CD4-positive, alpha-beta memory T cell (primary cell): ENCODE measurements around the gene ISYNA1. TPM values are rescaled to one million over a fixed set of nuclear protein-coding genes. Genes with fewer than 3 reads are reported as not detected.

ENCODE experiments used
- CTCF ChIA-PET: fragments of 350-600 bp; sonication (Branson Sonifier 250); formaldehyde crosslinking; loops from one replicate; lab custom pipeline; 2021; ENCODE audit warnings: inconsistent platforms; ENCODE audit not compliant: partially characterized antibody; lab: Charles Lee
- POLR2A ChIA-PET: fragments of 350-600 bp; sonication (Branson Sonifier 250); formaldehyde crosslinking; loops from one replicate; lab custom pipeline; 2021; ENCODE audit not compliant: partially characterized antibody; lab: Charles Lee
- DNase-seq, 5 donors: peaks; one replicate each; pipeline versions ENCODE4 v3.0.0 to v3.0.0-alpha.2; 2020 to 2022; ENCODE audit warnings: mixed read lengths in 1 of 5
- H3K27ac ChIP-seq: one replicate; pipeline ENCODE4 v1.7.0; 2013; ENCODE audit warnings: low read depth, low read length
- H3K27me3 ChIP-seq: 2 replicates; pipeline ENCODE4 v1.7.0; 2013; ENCODE audit warnings: mild to moderate bottlenecking, low read length, moderate library complexity; ENCODE audit not compliant: insufficient read depth
- H3K36me3 ChIP-seq: 2 replicates; pipeline ENCODE4 v1.7.0; 2013; ENCODE audit warnings: mild to moderate bottlenecking, low read length, moderate library complexity; ENCODE audit not compliant: insufficient read depth
- H3K4me1 ChIP-seq: 2 replicates; pipeline ENCODE4 v1.7.0; 2013; ENCODE audit warnings: mild to moderate bottlenecking, low read length, moderate library complexity; ENCODE audit not compliant: insufficient read depth
- H3K4me3 ChIP-seq, 2 donors: one replicate each; pipeline ENCODE4 v1.7.0; 2013; ENCODE audit warnings: low read length in 2 of 2, mild to moderate bottlenecking in 1 of 2
- H3K9me3 ChIP-seq, 2 donors: one replicate each; pipeline ENCODE4 v1.7.0; 2013; ENCODE audit warnings: low read length in 2 of 2, control low read depth in 1 of 2; ENCODE audit not compliant: control insufficient read depth in 1 of 2
- H3K27ac Mint-ChIP-seq, 7 donors: one replicate each; pipeline ENCODE4 v1.8.0; 2020 to 2021; ENCODE audit warnings: mixed read lengths in 7 of 7, mild to moderate bottlenecking in 6 of 7, inconsistent platforms in 3 of 7, moderate library complexity in 3 of 7
- H3K27me3 Mint-ChIP-seq, 2 donors: one replicate each; pipeline ENCODE4 v1.8.0; 2020 to 2021; ENCODE audit warnings: mixed read lengths in 2 of 2
- H3K36me3 Mint-ChIP-seq, 2 donors: one replicate each; pipeline ENCODE4 v1.8.0; 2020 to 2021; ENCODE audit warnings: mixed read lengths in 2 of 2, inconsistent platforms in 1 of 2, mild to moderate bottlenecking in 1 of 2
- H3K4me1 Mint-ChIP-seq, 4 donors: one replicate each; pipeline ENCODE4 v1.8.0; 2020 to 2021; ENCODE audit warnings: mixed read lengths in 4 of 4, mild to moderate bottlenecking in 1 of 4
- H3K4me3 Mint-ChIP-seq, 8 donors: one replicate each; pipeline ENCODE4 v1.8.0; 2020 to 2021; ENCODE audit warnings: mixed read lengths in 8 of 8, mild to moderate bottlenecking in 7 of 8, moderate library complexity in 6 of 8, inconsistent platforms in 3 of 8
- H3K9me3 Mint-ChIP-seq, 8 donors: one replicate each; pipeline ENCODE4 v1.8.0; 2020 to 2021; ENCODE audit warnings: mixed read lengths in 8 of 8, mild to moderate bottlenecking in 5 of 8, inconsistent platforms in 3 of 8, moderate library complexity in 1 of 8
- intact Hi-C: fragments of 100-400 bp; cut with micrococcal nuclease; formaldehyde crosslinking; loops from one replicate; pipeline ENCODE4 v1.15.1; 2023
- polyA plus RNA-seq, 2 donors: library from polyadenylated mRNA; unstranded; fragments of 300-500 nt; fragmentation: Illumina TruSeq; gene quantifications; one replicate each; pipeline ENCODE4 v1.2.3, GENCODE V29; 2021
- total RNA-seq, 2 experiments: library from RNA; stranded (reverse); gene quantifications; one replicate each; pipeline ENCODE4 v1.2.3, GENCODE V29; 2021

The ISYNA1 gene
- total RNA-seq (10 to 100 TPM; 37.1 to 43.2 TPM), polyA plus RNA-seq (10 to 100 TPM; 27.5 to 36.3 TPM)

DNA sequence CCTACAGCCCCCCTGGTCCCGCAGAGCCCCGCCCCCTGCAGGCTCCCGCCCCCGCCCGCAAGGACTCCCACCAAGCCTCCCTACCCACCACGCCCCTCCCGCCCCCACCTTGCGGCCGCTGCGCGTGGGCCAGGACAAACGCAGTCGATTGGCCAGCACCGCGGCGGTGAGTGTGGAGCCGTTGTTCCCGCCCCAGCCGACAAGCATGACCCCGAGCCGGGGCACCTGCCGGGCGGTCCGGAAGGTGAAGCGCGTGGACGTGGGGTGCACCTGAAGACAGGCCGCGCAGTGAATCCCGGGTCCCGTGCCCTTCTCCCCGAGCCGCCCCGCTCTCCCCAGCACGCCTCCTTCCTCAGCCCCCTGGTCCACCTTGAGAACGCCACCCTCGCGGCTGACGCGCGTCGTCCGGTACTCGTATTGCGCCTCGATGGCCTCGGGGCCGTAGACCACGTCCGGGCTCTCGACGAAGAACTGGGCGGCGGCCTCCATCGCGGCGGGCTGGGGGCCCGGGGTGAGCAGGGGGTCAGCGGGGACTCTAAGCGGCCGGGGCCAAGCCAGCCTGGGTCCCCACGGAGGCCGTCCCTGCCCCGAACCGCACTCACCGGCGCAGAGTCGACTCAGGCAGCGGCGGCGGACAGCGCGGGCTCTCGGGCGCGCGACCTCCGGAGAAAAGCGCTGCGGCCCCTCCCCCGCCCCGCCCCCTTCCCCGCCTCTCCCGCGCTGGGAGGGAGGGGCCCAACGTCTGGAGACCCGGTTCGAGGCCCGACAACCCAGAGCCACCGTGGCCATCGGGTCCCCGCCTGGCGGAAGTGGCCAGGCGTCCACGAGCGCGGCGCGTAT is at the start of gene ISYNA1:
Gene ISYNA1, minus strand, starts transcription at position 643 of the 840 bp plus-strand sequence. Its CDS starts 154 bp downstream, at position 489.
- Histone ChIP-seq H3K9me3 (no peaks in the 10 kb centered on the region), H3K27ac (peak within 1 kb of the TSS; percentile 45), H3K27me3 (no peaks in the 10 kb centered on the region), H3K36me3 (no peaks in the 10 kb centered on the region), H3K4me1 (peaks cover 26% of the 10 kb centered on the region), H3K4me3 (peak within 1 kb of the TSS in 1 of 2 donors; percentile 55)
- Mint-ChIP-seq H3K4me3 (peak within 1 kb of the TSS; percentile 74 to 87 (median 83)), H3K36me3 (peaks cover 4 to 8% of the 10 kb centered on the region in 2 donors), H3K27me3 (no peaks in the 10 kb centered on the region), H3K27ac (peak within 1 kb of the TSS; percentile 50 to 92 (median 78)), H3K9me3 (peaks cover 0 to 4% (median 2%) of the 10 kb centered on the region in 8 donors), H3K4me1 (peaks cover 16 to 59% (median 30%) of the 10 kb centered on the region in 4 donors)
- POLR2A ChIA-PET, result interaction anchor here (1.0 to 14.5 kb wide), 6 partner anchors 9 to 156 kb away, joined by 3 to 238 read pairs (median 6); partner anchors contain the start of genes ELL, JUND and SSBP4
- CTCF ChIA-PET, result interaction anchor here (0.9 kb wide), 1 partner anchor 13 kb away, joined by 3 read pairs; no protein-coding TSS in a partner anchor
- DNase-seq, result peak in 2 of 5 donors; percentile 40 to 72
- intact Hi-C loops, result loop anchor here (1.0 kb wide), 1 partner anchor 8 kb away; no protein-coding TSS in a partner anchor

DNA sequence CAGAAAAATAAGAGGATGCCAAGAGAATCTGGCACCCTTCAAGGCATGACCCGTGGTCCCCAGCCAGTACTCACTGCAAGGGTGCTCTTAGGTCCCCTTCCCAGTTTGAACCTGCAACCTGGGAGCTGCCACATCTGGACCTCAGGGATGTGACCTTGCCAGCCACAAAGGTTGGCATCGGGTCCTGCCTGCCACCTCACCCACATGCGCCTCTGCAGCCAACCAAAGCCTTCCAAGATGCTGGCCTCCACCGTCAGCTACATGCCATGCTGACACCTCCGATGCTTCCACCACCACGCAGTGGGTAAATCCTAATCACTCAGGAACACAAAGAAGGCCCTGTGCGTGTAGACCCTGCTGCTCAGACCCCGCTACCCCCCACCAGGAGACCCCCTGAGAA is 48.8 kb upstream of the ISYNA1 start:
- Mint-ChIP-seq H3K36me3 (peaks cover 0 to 4% of the 10 kb centered on the region in 2 donors), H3K4me1 (peaks cover 26 to 90% (median 66%) of the 10 kb centered on the region in 4 donors), H3K27me3 (no peaks in the 10 kb centered on the region), H3K27ac (peak overlapping the region; percentile 31 to 92 (median 89)), H3K9me3 (no peaks in the 10 kb centered on the region), H3K4me3 (peak overlapping the region in 7 of 8 donors; percentile 25 to 83 (median 76))
- Histone ChIP-seq H3K27me3 (no peaks in the 10 kb centered on the region), H3K27ac (peak overlapping the region; percentile 42), H3K4me3 (no peak overlapping the region), H3K4me1 (peaks cover 73% of the 10 kb centered on the region), H3K36me3 (no peaks in the 10 kb centered on the region), H3K9me3 (no peaks in the 10 kb centered on the region)
- intact Hi-C loops, result loop anchor here (1.0 kb wide), 1 partner anchor 11 kb away; no protein-coding TSS in a partner anchor
- POLR2A ChIA-PET, result interaction anchor here (1.2 to 3.8 kb wide), 7 partner anchors 8 to 43 kb away, joined by 3 to 21 read pairs (median 7); partner anchors contain the start of gene ELL
- CTCF ChIA-PET, result interaction anchor here (1.2 to 1.8 kb wide), 3 partner anchors 10 to 16 kb away, joined by 4 to 6 read pairs (median 6); no protein-coding TSS in a partner anchor
- no peak for DNase-seq

DNA sequence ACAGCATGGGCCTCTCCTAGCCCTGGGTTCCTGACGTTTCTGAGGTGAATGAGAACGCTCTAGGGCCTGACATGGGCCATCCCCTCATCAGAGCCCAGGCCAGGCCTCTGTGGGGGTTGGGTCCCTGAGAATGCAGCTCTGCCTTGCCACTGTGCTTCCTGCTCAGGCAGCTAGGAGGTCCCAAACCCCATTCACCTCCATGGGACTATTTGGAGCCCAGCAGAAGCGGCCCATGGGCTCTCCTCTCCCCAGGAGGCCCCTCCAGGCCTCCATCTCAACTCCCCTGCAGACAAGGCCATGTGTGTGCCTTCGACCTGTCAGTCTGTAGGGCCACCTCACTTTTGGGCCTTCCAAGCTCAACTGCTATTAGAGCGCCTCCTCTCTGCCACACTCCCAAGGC is 47.1 kb upstream of the ISYNA1 start:
- Mint-ChIP-seq H3K27me3 (no peaks in the 10 kb centered on the region), H3K4me1 (peaks cover 31 to 96% (median 72%) of the 10 kb centered on the region in 4 donors), H3K9me3 (no peaks in the 10 kb centered on the region), H3K27ac (peak overlapping the region; percentile 41 to 90 (median 64)), H3K36me3 (peaks cover 0 to 2% of the 10 kb centered on the region in 2 donors), H3K4me3 (peak overlapping the region in 2 of 8 donors; percentile 13 to 15)
- no peak for DNase-seq
- no peaks in the 10 kb centered on the region for H3K36me3 ChIP-seq
- H3K4me3 ChIP-seq, result no peak overlapping the region
- peak overlapping the region; percentile 13 for H3K27ac ChIP-seq
- ChIA-PET POLR2A (interaction anchor here (0.8 to 3.8 kb wide), 5 partner anchors 10 to 347 kb away, joined by 3 to 21 read pairs (median 4); partner anchors contain the start of genes ELL, KXD1 and UPF1), CTCF (interaction anchor here (1.2 to 1.4 kb wide), 2 partner anchors 28 to 35 kb away, joined by 3 read pairs; no protein-coding TSS in a partner anchor)
- intact Hi-C loops, result no loop called here
- H3K27me3 ChIP-seq, result no peaks in the 10 kb centered on the region
- no peaks in the 10 kb centered on the region for H3K9me3 ChIP-seq
- peaks cover 82% of the 10 kb centered on the region for H3K4me1 ChIP-seq

DNA sequence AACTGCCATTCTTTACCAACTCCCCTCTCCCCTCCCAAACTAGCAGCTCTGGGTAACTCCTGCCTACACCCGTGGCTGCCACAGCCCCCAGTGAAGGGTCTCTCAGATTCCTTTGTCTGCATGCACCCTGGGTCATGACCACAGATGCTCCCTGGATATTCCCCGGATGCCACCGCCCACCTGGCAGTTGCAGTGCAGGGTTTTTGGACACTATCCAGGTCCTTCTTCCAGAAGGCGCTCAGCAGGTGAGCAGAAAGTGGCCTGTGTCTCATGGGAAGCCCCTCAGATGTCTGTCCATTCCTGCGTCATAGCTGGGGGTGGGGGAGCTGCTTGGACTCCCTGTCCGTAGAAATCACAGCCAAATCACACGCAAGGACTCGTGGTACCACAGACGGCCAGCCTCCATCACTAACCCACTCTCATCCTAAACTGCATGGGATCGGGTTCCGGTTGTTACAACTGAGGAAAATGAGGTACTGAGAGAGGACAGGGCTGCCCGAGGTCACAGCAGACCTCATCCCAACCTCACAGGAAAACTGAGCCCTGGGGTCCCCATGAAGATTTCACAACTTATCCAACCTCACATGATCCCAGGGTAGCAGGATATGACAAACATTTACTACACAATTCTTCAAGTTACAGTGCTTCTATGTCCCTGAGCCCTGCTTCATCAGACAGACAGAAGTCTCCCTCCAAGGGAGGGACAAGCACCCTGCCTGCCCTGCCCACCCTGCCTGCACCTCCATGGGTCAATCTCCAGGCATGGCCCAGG is 45.4 kb upstream of the ISYNA1 start:
- Histone ChIP-seq H3K27me3 (no peaks in the 10 kb centered on the region), H3K27ac (no peak overlapping the region), H3K36me3 (no peaks in the 10 kb centered on the region), H3K4me3 (no peak overlapping the region), H3K4me1 (peaks cover 85% of the 10 kb centered on the region), H3K9me3 (no peaks in the 10 kb centered on the region)
- Mint-ChIP-seq H3K9me3 (no peaks in the 10 kb centered on the region), H3K4me1 (peaks cover 40 to 97% (median 73%) of the 10 kb centered on the region in 4 donors), H3K27ac (peak overlapping the region; percentile 22 to 88 (median 49)), H3K4me3 (peak overlapping the region in 1 of 8 donors; percentile 10), H3K27me3 (no peaks in the 10 kb centered on the region), H3K36me3 (peaks cover 0 to 5% of the 10 kb centered on the region in 2 donors)
- intact Hi-C loops, result no loop called here
- CTCF ChIA-PET, result interaction anchor here (0.9 to 1.8 kb wide), 2 partner anchors 13 to 361 kb away, joined by 3 to 5 read pairs; no protein-coding TSS in a partner anchor
- POLR2A ChIA-PET, result interaction anchor here (1.6 to 2.1 kb wide), 2 partner anchors 14 to 106 kb away, joined by 7 to 9 read pairs; partner anchors contain the start of gene REX1BD
- no peak for DNase-seq

DNA sequence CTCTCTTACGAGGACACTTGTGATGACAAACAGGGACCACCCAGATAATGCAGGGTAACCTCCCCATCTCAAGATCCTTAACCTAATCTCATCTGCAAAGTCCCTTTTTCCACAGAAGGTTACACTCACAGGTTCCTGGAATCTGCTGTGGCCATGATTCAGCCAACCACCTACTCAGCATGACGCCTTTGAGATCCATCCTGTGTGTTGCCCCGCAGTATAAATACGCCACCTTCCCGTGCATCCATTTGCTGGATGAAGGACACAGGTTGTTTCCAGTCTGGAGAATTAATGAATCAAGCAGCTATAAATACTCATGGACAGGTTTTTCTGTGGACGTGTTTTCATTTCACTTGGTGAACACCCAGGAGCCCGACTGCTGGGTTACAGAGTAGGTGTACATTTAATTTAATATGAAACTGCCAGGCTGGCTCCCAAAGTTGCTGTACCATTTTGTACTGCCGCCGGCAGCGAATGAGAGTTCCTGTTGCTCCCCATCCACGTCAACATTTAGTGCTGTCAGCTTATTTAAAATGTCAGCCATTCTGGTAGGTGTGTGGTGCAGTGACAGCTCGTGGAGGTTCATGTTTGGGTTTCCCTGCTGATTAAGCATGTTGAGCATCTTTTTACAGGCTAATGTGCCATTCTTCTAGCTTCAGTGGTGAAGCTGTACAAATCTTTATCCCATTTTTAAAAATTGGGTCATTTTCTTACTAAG is 43.7 kb upstream of the ISYNA1 start:
- POLR2A ChIA-PET, result interaction anchor here (0.8 to 2.1 kb wide), 4 partner anchors 13 to 107 kb away, joined by 5 to 9 read pairs (median 6); partner anchors contain the start of genes KXD1 and REX1BD
- H3K4me3 Mint-ChIP-seq, result peak overlapping the region in 1 of 8 donors; percentile 39
- intact Hi-C loops, result no loop called here
- H3K4me3 ChIP-seq, result no peak overlapping the region
- H3K36me3 ChIP-seq, result no peaks in the 10 kb centered on the region
- H3K27me3 Mint-ChIP-seq, result no peaks in the 10 kb centered on the region
- H3K4me1 ChIP-seq, result peaks cover 85% of the 10 kb centered on the region
- H3K4me1 Mint-ChIP-seq, result peaks cover 46 to 97% (median 74%) of the 10 kb centered on the region in 4 donors
- no peaks in the 10 kb centered on the region for H3K9me3 ChIP-seq
- peak overlapping the region in 6 of 7 donors; percentile 19 to 95 (median 62) for H3K27ac Mint-ChIP-seq
- H3K27me3 ChIP-seq, result no peaks in the 10 kb centered on the region
- no peak for DNase-seq
- H3K9me3 Mint-ChIP-seq, result no peaks in the 10 kb centered on the region
- peaks cover 3 to 5% of the 10 kb centered on the region in 2 donors for H3K36me3 Mint-ChIP-seq
- CTCF ChIA-PET, result interaction anchor here (0.6 to 1.8 kb wide), 8 partner anchors 10 to 362 kb away, joined by 3 to 6 read pairs (median 5); no protein-coding TSS in a partner anchor
- H3K27ac ChIP-seq, result no peak overlapping the region
